Islet precursor cell (in vitro differentiated cells): Measurements from ENCODE around the gene ITIH1.

ENCODE experiments used
- DNase-seq: peaks from one replicate; pipeline ENCODE4 v3.0.0-alpha.2; 2018

ITIH1 gene

GRCh38 chr3:52817221-52817620 is 39.8 kb downstream of the ITIH1 start:
- no peak for DNase-seq

- DNase-seq, result no peak
Measured at GRCh38 chr3:52817860-52818259, 40.5 kb downstream of the ITIH1 start.

GRCh38 chr3:52819936-52820335 is 42.5 kb downstream of the ITIH1 start:
- no peak for DNase-seq

GRCh38 chr3:52820736-52821135 is 43.3 kb downstream of the ITIH1 start:
- peak; percentile 74 for DNase-seq

- DNase-seq, result no peak
Measured at GRCh38 chr3:52822363-52822762, 45.0 kb downstream of the ITIH1 start.

GRCh38 chr3:52824037-52824436 is 46.6 kb downstream of the ITIH1 start:
- DNase-seq, result no peak

GRCh38 chr3:52827441-52827840 is 50.0 kb downstream of the ITIH1 start:
- DNase-seq, result no peak

GRCh38 chr3:52827866-52828376 is 50.5 kb downstream of the ITIH1 start:
- no peak for DNase-seq

- no peak for DNase-seq
Measured at GRCh38 chr3:52829482-52829881, 52.1 kb downstream of the ITIH1 start.

- no peak for DNase-seq
Measured at GRCh38 chr3:52829906-52830463, 52.6 kb downstream of the ITIH1 start.

GRCh38 chr3:52830535-52831258 is 53.3 kb downstream of the ITIH1 start, which contains the start of gene ITIH4:
Gene ITIH4, minus strand, starts transcription at chr3:52830672. Its CDS starts 30 bp downstream, at chr3:52830642.
- DNase-seq, result no peak

GRCh38 chr3:52831500-52832301 is 54.3 kb downstream of the ITIH1 start:
- DNase-seq, result no peak

GRCh38 chr3:52833202-52833601 is 55.8 kb downstream of the ITIH1 start:
- DNase-seq, result no peak

GRCh38 chr3:52834871-52835501 is 57.6 kb downstream of the ITIH1 start, which contains the start of gene MUSTN1:
Gene MUSTN1, minus strand, starts transcription at chr3:52835019. Its CDS starts 71 bp downstream, at chr3:52834948.
- no peak for DNase-seq

- DNase-seq, result no peak
Measured at GRCh38 chr3:52835766-52836470, 58.5 kb downstream of the ITIH1 start.

- no peak for DNase-seq
Measured at GRCh38 chr3:52836471-52836845, 59.1 kb downstream of the ITIH1 start.

GRCh38 chr3:52836986-52837385 is 59.6 kb downstream of the ITIH1 start:
- no peak for DNase-seq

GRCh38 chr3:52838561-52839267 is 61.3 kb downstream of the ITIH1 start:
- no peak for DNase-seq

- DNase-seq, result no peak
Measured at GRCh38 chr3:52839268-52839575, 61.8 kb downstream of the ITIH1 start.

- no peak for DNase-seq
Measured at GRCh38 chr3:52839892-52840545, 62.6 kb downstream of the ITIH1 start.

GRCh38 chr3:52841211-52841980 is 64.0 kb downstream of the ITIH1 start:
- DNase-seq, result no peak
